HG02678 (cell line): ENCODE data around the gene TSN.
"Not testable (repeated sequence)": the region's sequence is repeated elsewhere in the genome, so short reads cannot be mapped to it uniquely, and the experiment has no call there.

Experiments used
- ATAC-seq: cut with Tn5 transposase; IDR thresholded peaks from one replicate; pipeline ENCODE4 v1.9.1; 2021; ENCODE audit warnings: mild to moderate bottlenecking, moderate library complexity; ENCODE audit not compliant: unreplicated experiment

TSN gene

GRCh38 chr2:121796239-121796638 lies 40.8 kb downstream of the TSN start:
- peak; percentile 88 for ATAC-seq

GRCh38 chr2:121798617-121799016 lies 43.2 kb downstream of the TSN start:
- ATAC-seq, result no peak

- no peak for ATAC-seq
These were observed 46.5 kb downstream of the TSN start for GRCh38 chr2:121801916-121802315.

GRCh38 chr2:121803503-121803902 lies 48.1 kb downstream of the TSN start:
- ATAC-seq, result no peak

GRCh38 chr2:121804340-121804739 lies 48.9 kb downstream of the TSN start:
- peak; percentile 76 for ATAC-seq

GRCh38 chr2:121804997-121805765 lies 49.7 kb downstream of the TSN start:
- ATAC-seq, result peak; percentile 56

GRCh38 chr2:121805766-121806143 lies 50.3 kb downstream of the TSN start:
- no peak for ATAC-seq

- not testable (repeated sequence) for ATAC-seq
These were observed 52.3 kb downstream of the TSN start for GRCh38 chr2:121807771-121808170.

- no peak for ATAC-seq
These were observed 54.2 kb downstream of the TSN start for GRCh38 chr2:121809607-121810006.

GRCh38 chr2:121810959-121811853 lies 55.8 kb downstream of the TSN start:
- ATAC-seq, result peak; percentile 92

- ATAC-seq, result not testable (repeated sequence)
These were observed 57.6 kb downstream of the TSN start for GRCh38 chr2:121813083-121813482.

GRCh38 chr2:121815216-121815615 lies 59.8 kb downstream of the TSN start:
- no peak for ATAC-seq

GRCh38 chr2:121816797-121817196 lies 61.3 kb downstream of the TSN start:
- no peak for ATAC-seq

GRCh38 chr2:121817304-121817703 lies 61.9 kb downstream of the TSN start:
- not testable (repeated sequence) for ATAC-seq
